Kidney (tissue), 14 donors: ENCODE data around the gene EDA. TPM values are rescaled to one million over a fixed set of nuclear protein-coding genes. Genes with fewer than 3 reads are reported as not detected.

Source experiments
- DNase-seq, 5 donors: peaks; one replicate each; pipeline ENCODE4 v3.0.0-alpha.2; 2013 to 2020
- FAIRE-seq: peaks from 2 replicates; lab custom pipeline; 2012; peaks lifted over from hg19 to GRCh38; lab: Jason Lieb, UNC
- H3K27ac ChIP-seq, 2 donors: one replicate each; pipeline ENCODE4 v1.7.0; 2013; ENCODE audit warnings: low read depth in 2 of 2, low read length in 2 of 2, inconsistent platforms in 1 of 2
- H3K27me3 ChIP-seq: one replicate; pipeline ENCODE4 v1.7.1; 2013; ENCODE audit warnings: low read length, inconsistent platforms; ENCODE audit not compliant: control insufficient read depth, insufficient read depth
- H3K36me3 ChIP-seq, 3 donors: one replicate each; pipeline versions ENCODE4 v1.7.0 to v1.7.1; 2013; ENCODE audit warnings: low read length in 3 of 3, control low read depth in 1 of 3, inconsistent platforms in 1 of 3; ENCODE audit not compliant: insufficient read depth in 3 of 3, control insufficient read depth in 2 of 3
- H3K4me1 ChIP-seq, 3 donors: one replicate each; pipeline versions ENCODE4 v1.7.0 to v1.7.1; 2013; ENCODE audit warnings: low read length in 3 of 3, inconsistent platforms in 1 of 3, low read depth in 1 of 3; ENCODE audit not compliant: control insufficient read depth in 2 of 3, insufficient read depth in 2 of 3
- H3K4me3 ChIP-seq, 3 donors: one replicate each; pipeline versions ENCODE4 v1.7.0 to v1.8.1; 2013; ENCODE audit warnings: low read length in 3 of 3, control low read depth in 1 of 3, inconsistent platforms in 1 of 3
- H3K9ac ChIP-seq, 3 donors: one replicate each; pipeline versions ENCODE4 v1.7.0 to v1.7.1; 2013; ENCODE audit warnings: low read length in 3 of 3, control low read depth in 1 of 3, inconsistent platforms in 1 of 3
- H3K9me3 ChIP-seq, 3 donors: one replicate each; pipeline versions ENCODE4 v1.7.0 to v1.7.1; 2013; ENCODE audit warnings: low read length in 3 of 3, control low read depth in 1 of 3, inconsistent platforms in 1 of 3; ENCODE audit not compliant: control insufficient read depth in 2 of 3, insufficient read depth in 1 of 3
- CTCF ChIP-seq: IDR thresholded peaks from 3 replicates; pipeline ENCODE4 v1.5.1; 2012; ENCODE audit warnings: mild to moderate bottlenecking, moderate library complexity, borderline replicate concordance; ENCODE audit not compliant: insufficient read depth; ENCODE audit errors: extremely low read depth
- intact Hi-C: fragments of 100-400 bp; cut with DNase I; formaldehyde crosslinking; loops from one replicate; pipeline ENCODE4 v1.11.1; 2022
- polyA plus RNA-seq: library from polyadenylated mRNA; stranded (reverse); fragments of 350-450 nt; fragmentation: Illumina TruSeq; extraction: RNeasy Lipid Tissue Mini Kit (QIAGEN cat#74804); gene quantifications from one replicate; pipeline ENCODE4 v1.2.3, GENCODE V29; 2014; ENCODE audit warnings: low read depth, low replicate concordance; ENCODE audit not compliant: insufficient read depth
- total RNA-seq: library from RNA; stranded (reverse); fragmentation: NEBNext Ultra II Directional; extraction: Animal tissue kit (Norgen Biotek cat#: 25700); gene quantifications from one replicate; pipeline ENCODE4 v1.2.1, GENCODE V29; 2021
- donor health status: control.
- donor health status: control.
- donor health status: control.
- donor health status: control.
- donor health status: control.
- donor health status: DM: yes; HTN: yes; CAD: no.
- donor health status: Normal renal cell carcinoma (clear cell type).

EDA gene
- total and polyA plus RNA-seq, 2 donors from 2014 or later: 2.9 to 4.2 TPM

GRCh38 chrX:69959712-69960111 is 343.8 kb downstream of the EDA start:
- H3K4me1 ChIP-seq: no peaks in the 10 kb centered on the region
- H3K36me3 ChIP-seq: no peaks in the 10 kb centered on the region
- H3K27ac ChIP-seq: no peak overlapping the region
- no peak overlapping the region for H3K4me3 ChIP-seq
- H3K9me3 ChIP-seq: no peaks in the 10 kb centered on the region
- intact Hi-C loops: no loop called here
- no peak for TF ChIP-seq CTCF
- H3K27me3 ChIP-seq: no peaks in the 10 kb centered on the region
- no peak overlapping the region for H3K9ac ChIP-seq
- DNase-seq (no peak), FAIRE-seq (no peak)

GRCh38 chrX:69961365-69962072 is 345.6 kb downstream of the EDA start:
- H3K9ac ChIP-seq: no peak overlapping the region

GRCh38 chrX:69968950-69969349 is 353.0 kb downstream of the EDA start:
- no peak for FAIRE-seq

More at GRCh38 chrX:69961365-69962072, 345.6 kb downstream of the EDA start:
- Histone ChIP-seq H3K27ac (no peak overlapping the region), H3K36me3 (no peaks in the 10 kb centered on the region), H3K4me3 (no peak overlapping the region), H3K27me3 (no peaks in the 10 kb centered on the region), H3K4me1 (no peaks in the 10 kb centered on the region), H3K9me3 (no peaks in the 10 kb centered on the region)
- no peak for TF ChIP-seq CTCF
- no peak for FAIRE-seq
- intact Hi-C loops: no loop called here
- DNase-seq: no peak

More at GRCh38 chrX:69968950-69969349, 353.0 kb downstream of the EDA start:
- intact Hi-C loops: no loop called here
- no peak for TF ChIP-seq CTCF
- no peaks in the 10 kb centered on the region for H3K9me3 ChIP-seq
- no peaks in the 10 kb centered on the region for H3K4me1 ChIP-seq
- H3K27me3 ChIP-seq: no peaks in the 10 kb centered on the region
- no peaks in the 10 kb centered on the region for H3K36me3 ChIP-seq
- no peak for DNase-seq
- H3K4me3 ChIP-seq: no peak overlapping the region
- H3K9ac ChIP-seq: no peak overlapping the region
- no peak overlapping the region for H3K27ac ChIP-seq
